Esophagus mucosa (tissue), 1 donor: ENCODE results near the gene CCSAP. TPM values are rescaled to one million over a fixed set of nuclear protein-coding genes. Genes with fewer than 3 reads are reported as not detected.
"Not testable (repeated sequence)": the region's sequence is repeated elsewhere in the genome, so short reads cannot be mapped to it uniquely, and the experiment has no call there.

ENCODE experiments used
- ATAC-seq: fragments of 200-7000 bp; cut with Tn5 transposase; one replicate; pipeline ENCODE4 v1.9.1; 2020
- total RNA-seq: library from RNA; stranded (reverse); gene quantifications from one replicate; pipeline ENCODE4 v1.2.4, GENCODE V29; 2023
- donor health status: DM: yes; HTN: yes; CAD: no.

CCSAP gene
- total RNA-seq, 1 donor from 2014 or later, result 3.0 TPM

- no peak for ATAC-seq
These were observed 17.4 kb downstream of the CCSAP start for GRCh38 chr1:229325401-229325800.

- no peak for ATAC-seq
These were observed 18.8 kb downstream of the CCSAP start for GRCh38 chr1:229323885-229324553.

GRCh38 chr1:229323201-229323600, 19.6 kb downstream of the CCSAP start:
- no peak for ATAC-seq

- ATAC-seq, result no peak
These were observed 23.4 kb downstream of the CCSAP start for GRCh38 chr1:229319487-229319886.

- ATAC-seq, result no peak
These were observed 24.8 kb downstream of the CCSAP start for GRCh38 chr1:229318056-229318455.

GRCh38 chr1:229316166-229316565, 26.7 kb downstream of the CCSAP start:
- no peak for ATAC-seq

GRCh38 chr1:229310833-229311232, 32.0 kb downstream of the CCSAP start:
- no peak for ATAC-seq

- no peak for ATAC-seq
These were observed 33.2 kb downstream of the CCSAP start for GRCh38 chr1:229309684-229310083.

GRCh38 chr1:229309074-229309473, 33.8 kb downstream of the CCSAP start:
- ATAC-seq, result no peak

GRCh38 chr1:229305392-229305791, 37.5 kb downstream of the CCSAP start:
- no peak for ATAC-seq

GRCh38 chr1:229303855-229304254, 39.0 kb downstream of the CCSAP start:
- no peak for ATAC-seq

- no peak for ATAC-seq
These were observed 40.1 kb downstream of the CCSAP start for GRCh38 chr1:229302740-229303139.

- ATAC-seq, result no peak
These were observed 42.6 kb downstream of the CCSAP start for GRCh38 chr1:229300099-229300757.

- no peak for ATAC-seq
These were observed 43.9 kb downstream of the CCSAP start for GRCh38 chr1:229298887-229299503.

- no peak for ATAC-seq
These were observed 44.4 kb downstream of the CCSAP start for GRCh38 chr1:229298420-229298819.

- ATAC-seq, result no peak
These were observed 45.1 kb downstream of the CCSAP start for GRCh38 chr1:229297746-229298145.

- ATAC-seq, result peak; percentile 87
These were observed 46.3 kb downstream of the CCSAP start for GRCh38 chr1:229296541-229296941.

GRCh38 chr1:229295745-229296144, 47.1 kb downstream of the CCSAP start:
- ATAC-seq, result no peak

GRCh38 chr1:229293528-229294204, 49.2 kb downstream of the CCSAP start:
- ATAC-seq, result no peak

- not testable (repeated sequence) for ATAC-seq
These were observed 51.2 kb downstream of the CCSAP start for GRCh38 chr1:229291686-229292085.

GRCh38 chr1:229288516-229288915, 54.3 kb downstream of the CCSAP start:
- ATAC-seq, result no peak

- ATAC-seq, result peak; percentile 73
These were observed 55.6 kb downstream of the CCSAP start for GRCh38 chr1:229287267-229287666.

GRCh38 chr1:229286099-229286766, 56.6 kb downstream of the CCSAP start:
- ATAC-seq, result no peak
